HG03135 (cell line): Measurements from ENCODE around the gene TOM1L2.
"Not testable (repeated sequence)": the region's sequence is repeated elsewhere in the genome, so short reads cannot be mapped to it uniquely, and the experiment has no call there.

Experiments
- ATAC-seq: cut with Tn5 transposase; IDR thresholded peaks from one replicate; pipeline ENCODE4 v1.9.1; 2021; ENCODE audit warnings: mild to moderate bottlenecking, moderate library complexity; ENCODE audit not compliant: unreplicated experiment

TOM1L2 gene

DNA sequence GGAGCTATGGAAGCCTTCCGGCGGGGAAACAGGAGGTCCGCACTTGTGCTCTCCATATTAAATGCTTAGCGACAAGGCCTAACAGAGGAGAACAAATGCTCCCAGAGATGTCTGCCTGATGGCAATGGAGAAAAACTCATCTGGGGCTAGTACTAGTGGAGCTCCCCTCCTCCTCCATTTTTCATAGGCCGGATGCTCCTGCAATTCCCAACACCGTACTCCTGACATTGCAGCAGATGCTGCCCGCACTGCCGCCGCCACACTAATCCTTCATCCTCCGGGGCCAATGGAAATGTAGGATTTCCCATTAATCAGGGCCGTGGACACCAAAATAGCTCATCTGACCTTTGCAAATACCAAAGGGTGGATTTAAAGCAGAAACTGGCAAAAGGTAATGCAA lies 27.5 kb downstream of the TOM1L2 start:
- ATAC-seq, result no peak

DNA sequence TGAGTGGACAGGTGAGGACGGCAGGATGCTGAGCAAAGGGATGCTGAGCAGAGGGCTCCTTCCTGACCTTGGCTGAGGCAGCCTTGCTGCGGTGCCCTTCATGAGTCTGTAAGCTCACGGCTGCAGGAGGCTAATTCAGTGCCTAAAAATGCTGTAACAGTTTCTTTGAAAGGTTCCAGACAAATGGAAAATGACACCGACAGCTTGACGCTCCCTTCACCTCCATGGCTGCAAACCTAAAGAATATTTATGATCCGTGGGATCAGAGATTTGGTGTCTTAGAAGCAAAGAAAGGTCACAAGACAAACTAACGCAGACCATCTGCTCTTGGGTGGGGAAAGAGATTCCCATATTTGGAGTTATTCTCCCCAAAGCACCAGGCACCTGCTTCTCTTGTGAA lies 28.0 kb downstream of the TOM1L2 start:
- ATAC-seq, result no peak

DNA sequence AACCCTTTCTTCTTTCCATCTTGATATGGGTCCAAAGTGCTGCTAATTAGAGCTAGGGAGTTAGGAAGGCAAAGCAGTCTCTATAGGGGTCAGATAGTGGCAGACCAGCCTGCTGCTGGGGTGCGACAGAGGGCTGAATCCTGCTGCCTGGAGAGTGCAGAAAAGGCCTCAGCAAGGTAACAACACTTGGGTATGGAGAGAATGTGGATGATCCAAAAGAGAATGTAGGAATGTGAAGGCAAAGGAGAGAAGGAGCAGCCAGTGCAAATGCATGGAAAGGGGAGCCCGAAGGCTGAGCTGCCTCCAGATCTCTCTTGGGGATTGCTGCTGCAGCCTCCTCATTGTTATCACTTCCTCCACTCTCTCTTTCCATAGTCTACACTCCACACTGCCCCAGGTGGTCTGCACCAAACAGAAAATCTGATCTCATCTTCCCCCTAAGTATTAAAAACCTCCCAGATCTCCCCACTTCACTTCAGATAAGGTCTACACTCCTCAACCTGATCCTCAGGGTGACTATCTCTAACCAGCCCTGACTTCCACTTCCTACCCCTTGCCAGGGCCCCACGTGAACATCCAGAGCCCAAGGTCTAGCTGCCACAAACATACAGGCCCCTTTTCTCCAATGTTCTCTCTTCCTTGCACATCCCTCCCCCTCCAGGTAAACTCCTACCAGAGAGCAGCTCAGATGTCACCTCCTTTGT lies 28.8 kb downstream of the TOM1L2 start:
- no peak for ATAC-seq

DNA sequence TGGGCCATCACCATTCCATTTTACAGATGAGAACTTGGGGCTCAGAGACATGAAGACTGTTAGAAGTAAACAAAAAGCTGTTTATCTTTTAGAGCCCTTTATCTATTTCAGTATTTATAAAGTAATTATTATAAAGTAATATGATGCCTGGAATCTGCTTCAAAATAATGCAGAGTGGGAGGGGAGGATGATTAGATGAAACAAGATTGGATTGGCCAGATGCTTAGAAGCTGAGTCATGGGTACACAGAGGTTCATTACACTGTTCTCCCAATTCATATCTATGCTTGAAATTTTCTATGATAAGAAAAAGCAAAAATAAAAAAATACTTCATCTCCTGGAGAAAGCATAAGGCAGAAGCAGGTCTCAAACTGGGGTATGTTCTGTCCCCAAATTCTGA lies 29.4 kb downstream of the TOM1L2 start:
- ATAC-seq, result no peak

DNA sequence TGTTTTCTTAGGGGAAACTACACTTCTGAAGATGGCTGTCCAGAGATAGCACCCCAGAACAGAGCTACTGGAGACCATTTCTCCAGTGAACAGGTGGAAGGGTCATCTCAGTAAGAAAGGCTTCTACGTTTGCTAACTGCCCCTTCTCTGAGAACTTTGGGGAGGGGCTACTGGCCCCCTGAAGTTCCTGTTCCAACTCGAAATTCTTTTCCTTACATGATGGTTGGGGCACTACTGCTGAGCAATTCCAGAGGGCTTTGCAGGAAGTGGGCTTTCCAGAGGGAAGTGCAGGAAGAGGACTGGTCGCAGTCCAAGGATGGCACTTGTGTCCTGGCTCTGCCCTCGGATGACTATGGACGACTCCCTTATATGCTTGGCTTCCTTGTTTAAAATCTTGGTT lies 31.2 kb downstream of the TOM1L2 start:
- ATAC-seq, result no peak

DNA sequence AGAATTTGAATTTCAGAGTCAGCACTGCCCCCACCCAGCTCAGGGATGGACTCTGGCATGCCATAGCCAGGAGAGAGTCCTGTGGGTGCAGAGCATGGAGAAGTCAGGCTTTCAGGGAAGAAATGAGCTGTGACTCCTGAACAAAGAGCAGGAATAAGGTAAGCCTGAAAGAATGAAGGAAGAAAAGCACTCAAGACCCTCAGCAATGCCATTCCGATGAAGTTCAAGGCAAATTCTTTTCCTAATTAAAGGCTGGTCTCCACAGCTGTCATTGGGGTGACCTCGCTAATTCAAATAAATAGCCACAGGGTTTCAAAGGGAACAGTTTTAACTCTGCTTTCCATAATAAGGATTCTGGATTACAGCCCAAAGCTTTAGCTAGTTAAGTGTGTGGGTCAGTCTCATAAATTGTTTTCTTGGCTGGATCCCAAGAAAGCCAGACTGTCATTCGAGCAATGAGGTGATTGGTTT lies 31.7 kb downstream of the TOM1L2 start:
- no peak for ATAC-seq

DNA sequence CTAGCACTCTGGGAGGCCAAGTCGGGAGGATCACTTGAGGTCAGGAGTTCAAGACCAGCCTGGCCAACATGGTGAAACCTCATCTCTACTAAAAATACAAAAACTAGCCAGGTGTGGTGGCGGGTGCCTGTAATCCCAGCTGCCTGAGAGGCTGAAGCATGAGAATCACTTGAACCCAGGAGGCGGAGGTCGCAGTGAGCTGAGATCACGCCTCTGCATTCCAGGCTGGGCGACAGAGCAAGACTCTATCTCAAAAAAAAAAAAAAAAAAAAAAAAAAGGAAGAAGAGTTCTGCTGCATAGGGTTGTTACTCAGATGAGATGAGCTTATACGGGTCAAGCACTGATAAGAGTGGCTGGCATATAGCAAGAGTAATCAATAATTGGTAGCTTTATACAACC lies 32.3 kb downstream of the TOM1L2 start:
- ATAC-seq, result not testable (repeated sequence)

DNA sequence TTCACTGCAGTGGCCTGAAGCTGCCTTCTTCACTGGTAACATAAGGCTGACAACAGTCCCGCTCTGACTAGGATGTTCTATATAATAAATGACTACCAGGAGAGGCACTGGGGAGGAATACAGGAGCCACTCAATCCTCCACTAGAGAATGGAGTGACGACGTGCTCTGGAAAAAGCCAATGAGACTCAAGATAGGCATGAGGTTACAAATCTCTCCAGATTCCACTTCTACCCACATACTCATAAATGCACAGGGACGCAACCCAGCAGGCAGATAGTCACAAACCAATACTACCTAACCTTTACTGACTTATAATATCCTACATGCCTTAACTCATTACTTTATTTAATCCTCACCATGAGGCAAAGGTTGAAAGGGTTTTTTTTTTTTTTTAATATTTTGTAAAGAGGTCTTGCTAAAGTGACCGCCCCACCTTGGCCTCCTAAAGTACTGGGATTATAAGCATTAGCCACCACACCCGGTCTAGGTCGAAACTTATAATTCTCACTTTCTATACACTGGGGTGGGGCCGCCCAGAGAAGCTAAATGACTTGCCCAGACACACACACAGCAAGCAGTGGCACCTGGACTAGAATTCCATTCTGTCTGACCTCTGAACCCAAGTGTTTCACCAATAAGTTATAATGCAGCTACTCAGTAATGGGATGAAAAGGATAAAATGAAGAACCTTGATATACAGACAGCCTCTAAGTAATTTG lies 33.7 kb downstream of the TOM1L2 start:
- no peak for ATAC-seq

DNA sequence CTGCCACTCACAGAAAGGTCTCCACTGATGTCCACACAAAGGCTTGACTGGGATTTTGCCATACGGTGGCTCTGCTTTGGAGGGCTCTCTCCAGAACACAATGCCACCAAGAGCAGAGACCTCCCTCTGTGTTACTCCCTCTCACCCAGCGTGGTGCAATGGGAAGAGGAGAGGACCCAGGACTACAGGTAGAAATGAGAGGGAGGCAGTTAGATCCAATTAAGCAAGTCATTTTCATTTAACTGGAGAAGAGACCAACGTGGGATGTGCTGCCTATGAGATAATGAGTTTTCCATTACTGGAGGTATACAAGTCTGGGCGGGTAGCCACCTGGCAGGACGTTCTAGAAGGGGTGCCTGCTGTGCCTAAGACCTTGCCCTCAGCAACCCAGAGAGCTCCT lies 34.2 kb downstream of the TOM1L2 start:
- no peak for ATAC-seq

DNA sequence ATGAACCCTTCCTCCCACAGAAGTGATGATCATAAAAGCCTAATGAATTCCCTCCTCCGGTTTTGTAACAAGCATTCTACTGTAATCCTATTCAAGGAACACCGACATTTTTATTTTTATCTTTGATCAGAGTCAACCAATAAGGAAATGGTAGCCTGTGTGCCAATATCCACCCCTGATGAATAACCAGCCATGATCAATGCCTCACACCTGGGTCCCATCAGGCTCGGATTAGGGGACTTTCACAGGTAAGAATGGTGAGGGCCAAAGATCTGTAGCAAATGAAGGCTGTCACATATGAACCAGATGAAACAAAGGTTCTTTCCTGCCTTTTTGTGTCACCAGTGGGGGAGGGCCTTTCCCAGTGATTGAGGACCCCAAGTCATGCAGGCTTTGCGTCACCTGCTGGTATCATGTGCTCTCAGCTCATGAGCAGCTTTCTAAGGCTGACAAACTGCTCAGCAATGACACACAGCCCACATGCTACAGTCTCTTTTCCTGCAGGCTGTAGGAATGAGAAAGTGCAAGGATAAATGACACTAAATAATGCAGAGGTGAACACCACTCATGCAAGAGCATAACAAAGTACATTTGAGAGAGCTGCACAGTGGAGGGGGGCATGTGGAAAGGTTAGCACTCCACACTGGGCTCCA lies 34.9 kb downstream of the TOM1L2 start:
- no peak for ATAC-seq

DNA sequence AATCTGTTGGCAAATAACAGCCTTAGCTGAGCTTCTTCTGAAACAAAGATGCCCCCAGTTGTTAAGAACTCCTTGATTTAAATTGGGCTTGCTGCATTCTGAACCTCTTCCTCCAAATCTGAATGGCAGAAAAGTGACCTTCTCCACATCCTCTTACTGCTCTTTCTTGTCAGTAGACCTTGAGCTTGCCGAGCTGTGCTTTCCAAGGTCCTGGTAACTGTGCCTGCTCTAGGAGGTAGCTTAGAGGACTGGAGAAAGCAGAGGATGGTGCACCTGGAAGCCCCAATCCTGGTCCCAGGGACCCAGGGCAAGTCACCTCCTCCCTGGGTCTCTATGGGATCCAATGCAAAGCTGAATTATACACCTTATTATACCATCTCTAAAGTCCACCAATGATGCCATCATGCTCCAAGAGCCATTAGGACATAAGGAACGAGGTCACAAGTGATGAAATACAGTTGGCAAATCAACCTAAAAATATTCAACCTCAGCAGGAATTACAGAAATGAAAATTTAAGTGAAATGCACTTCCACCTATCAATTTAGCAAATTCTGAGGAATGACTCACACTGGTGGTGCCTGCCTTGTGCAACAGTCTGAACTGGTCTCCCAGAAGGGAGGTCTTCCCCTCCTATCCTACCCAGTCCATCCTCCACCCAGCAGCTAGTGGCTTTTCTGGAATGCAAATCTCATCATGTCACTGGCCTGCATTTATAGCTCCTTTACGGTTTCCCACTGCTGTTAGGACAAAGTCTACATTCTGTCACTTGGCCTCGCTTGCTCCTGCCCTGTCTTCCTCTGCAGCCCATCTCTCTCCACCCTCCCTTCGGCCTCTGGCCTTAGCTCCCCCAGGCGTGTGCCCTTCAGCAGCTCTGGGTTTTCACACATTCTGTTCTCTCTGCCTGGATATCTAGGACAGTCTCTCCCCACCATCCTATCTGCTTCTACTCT lies 36.6 kb downstream of the TOM1L2 start:
- no peak for ATAC-seq

DNA sequence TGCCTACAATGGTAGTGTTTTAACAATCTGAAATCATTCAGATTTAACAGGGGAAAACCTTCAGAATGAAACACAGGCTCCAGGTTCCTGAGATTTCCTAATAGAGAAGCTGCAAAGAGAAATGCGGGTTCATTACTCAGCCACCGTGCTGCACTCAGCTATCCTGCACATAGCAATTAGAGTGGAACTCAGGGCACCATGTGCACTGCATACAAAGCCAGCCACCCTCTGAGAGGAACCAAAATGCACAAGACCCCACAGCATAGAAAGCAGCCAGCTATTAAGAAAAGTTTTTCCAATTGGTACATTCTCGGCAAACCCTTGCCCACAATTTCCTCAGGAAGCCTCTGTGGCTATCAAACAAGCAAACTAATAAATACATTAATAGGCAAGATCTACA lies 37.4 kb downstream of the TOM1L2 start:
- no peak for ATAC-seq

DNA sequence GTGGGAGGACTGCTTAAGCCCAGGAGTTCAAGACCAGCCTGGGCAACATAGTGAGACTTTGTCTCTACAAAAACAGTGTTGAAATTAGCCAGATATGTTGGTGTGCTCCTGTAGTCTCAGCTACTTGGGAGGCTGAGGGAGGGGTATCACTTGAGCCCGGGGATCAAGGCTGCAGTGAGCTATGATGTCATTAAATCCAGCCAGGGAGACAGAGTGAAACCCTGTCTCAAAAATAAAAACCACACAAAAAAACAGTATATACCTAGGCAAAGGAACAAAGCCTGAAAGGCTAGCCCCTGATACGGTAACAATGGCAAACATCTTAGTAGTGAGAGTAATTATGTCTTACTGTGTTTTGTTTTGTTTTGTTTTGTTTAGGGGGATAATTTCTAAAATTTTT lies 38.0 kb downstream of the TOM1L2 start:
- ATAC-seq, result no peak

DNA sequence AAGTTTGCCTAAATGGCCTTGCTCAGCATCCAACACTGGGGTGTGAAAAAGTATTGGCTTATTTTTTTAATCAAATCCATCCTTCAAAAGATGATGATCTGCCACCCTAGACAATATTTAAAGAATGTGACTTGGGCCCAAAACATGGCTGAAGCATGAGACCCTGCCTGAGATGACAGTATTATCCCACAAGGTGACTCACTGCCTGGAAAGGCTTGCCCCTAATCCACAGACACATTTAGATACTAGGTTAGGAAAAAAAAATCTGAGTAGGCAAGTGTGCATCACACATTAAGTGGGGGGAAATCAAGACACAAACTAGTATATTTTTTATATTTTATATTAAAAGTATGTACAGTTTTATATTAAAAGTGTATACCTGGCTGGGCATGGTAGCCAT lies 38.4 kb downstream of the TOM1L2 start:
- ATAC-seq, result no peak

DNA sequence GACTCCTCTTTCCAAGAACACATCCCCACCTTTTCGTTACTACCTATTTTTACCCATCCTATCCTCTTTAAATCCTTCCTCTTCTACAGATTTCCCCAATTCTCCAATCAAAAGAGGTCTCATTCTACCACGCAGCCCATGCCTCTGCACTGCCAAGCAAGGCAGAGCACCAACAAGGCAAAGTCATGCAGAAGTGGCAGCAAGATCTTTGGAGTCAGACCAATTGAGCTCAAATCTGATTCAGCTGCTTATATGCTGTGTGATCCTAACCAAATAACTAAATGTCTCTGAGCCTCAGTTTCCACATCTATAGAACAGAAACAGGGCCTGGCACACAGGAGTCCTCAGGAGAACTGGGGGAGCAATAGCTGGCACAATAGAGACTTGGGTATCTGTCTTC lies 41.0 kb downstream of the TOM1L2 start:
- no peak for ATAC-seq

DNA sequence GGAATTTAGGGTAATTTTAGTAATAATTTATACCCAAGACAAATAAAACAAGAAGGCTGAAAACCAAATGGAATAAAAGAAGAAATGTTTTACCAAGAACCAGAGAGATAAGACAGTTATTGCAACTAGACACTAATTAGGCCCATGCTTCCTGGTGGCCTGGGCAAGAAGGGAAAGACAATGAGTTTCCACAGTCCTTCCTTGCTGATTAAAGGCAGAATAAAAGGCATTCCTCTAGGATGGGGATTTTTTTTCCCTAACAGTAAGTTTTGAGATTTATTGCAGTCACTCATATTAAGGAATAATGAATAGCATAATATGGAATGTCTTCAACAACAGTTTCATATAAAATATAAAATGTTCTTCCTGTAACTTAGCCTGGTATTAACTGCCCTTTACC lies 41.5 kb downstream of the TOM1L2 start:
- no peak for ATAC-seq

DNA sequence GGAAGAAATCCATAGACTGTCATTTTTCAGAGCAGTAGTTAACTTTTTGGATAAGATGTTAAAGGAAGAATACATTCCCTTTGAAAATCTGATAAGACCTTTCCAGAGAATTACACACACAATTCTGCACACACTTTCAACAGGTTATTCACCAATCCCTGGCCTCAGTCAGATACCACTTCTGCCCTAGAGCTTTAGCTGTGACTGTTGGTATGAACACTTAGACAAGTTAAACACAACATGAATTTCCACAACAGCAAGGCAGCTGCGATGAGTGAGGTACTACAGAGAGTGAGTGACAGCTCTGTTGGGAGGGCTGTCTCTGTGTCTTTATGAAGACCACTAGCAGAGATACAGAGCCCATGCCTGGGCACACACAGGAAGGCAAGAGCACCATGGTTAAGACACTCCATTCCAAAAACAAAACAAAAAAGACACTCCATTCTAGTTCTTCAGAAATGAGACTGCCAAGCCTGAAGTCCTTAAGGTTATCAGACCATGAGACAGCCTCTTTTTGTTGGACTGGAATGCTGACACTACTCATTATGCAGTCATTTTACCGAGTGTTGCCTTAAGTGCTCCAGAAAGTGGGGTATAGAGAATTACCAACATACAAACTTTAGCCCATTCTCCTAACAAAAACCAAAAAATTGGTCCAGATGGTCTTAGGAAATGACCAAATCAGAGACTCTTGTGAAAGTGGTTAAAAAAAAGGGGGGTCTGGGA lies 42.4 kb downstream of the TOM1L2 start:
- no peak for ATAC-seq

DNA sequence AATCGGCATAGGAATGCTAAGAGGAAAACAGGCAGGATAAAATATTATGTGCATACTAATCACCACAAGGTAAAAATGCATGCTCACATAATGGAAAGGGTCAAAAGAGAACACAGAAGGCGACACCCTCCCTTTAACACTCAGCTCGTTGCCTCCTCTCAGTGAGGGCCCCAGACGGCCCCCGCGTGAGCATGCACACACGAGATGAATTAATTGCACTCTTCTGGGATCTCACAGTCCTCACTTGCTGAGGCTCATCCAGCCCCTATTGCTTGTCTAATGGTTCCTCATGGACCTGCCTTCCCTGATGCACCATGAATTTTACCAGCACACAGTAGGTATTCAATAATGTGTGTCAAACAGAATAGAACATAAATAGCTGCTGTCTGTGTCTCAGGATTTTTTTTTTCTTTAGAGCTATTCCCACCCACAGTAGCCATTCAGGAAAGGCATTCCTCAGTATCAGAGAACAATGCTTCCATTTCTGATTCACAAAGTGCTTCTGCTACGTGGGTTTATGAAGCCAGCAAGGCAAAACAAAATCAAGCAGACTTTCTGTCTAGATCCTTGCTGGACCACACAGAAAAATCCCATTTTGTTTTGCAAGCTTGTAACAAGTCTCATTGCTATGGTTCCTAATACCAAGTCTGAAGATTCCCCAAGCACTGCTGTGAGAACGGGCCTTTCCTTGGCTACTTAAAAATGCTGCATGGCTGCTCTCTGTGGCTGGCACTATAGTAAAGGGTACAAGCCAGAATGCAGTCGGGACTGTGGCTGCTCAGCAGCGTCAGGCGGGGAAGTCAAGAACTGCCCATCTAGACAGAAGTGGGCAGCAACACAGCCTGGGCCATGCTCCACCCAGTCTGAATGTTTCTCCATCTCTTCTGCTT lies 43.6 kb downstream of the TOM1L2 start:
- no peak for ATAC-seq

DNA sequence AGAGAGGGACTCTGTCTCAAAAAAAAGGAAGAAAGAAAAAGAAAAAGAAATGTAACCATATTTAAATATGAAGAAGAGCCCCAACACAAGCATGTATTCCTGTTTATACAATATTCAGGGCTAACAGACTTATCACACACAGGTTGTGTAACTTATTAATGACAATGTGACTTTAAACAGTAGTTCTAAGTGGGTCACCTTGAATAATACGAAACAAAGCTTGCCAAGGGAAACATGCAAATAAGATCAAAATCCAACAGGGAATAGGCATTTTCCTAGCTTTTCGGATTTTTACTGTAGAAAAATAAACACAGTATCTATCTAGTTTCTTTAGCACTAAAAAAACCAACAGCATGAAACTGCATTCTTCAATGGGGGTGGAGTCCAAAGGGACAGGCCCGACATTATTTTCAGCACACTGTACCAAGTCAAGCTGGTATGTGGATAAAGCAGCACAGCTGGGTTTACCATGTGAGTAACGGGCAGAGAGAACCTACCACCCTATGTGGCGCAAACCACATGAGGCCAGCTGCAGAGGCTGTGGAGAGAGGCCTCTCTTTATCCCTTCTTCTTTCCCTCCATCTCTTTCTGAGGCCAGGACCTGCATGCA lies 45.3 kb downstream of the TOM1L2 start:
- ATAC-seq, result no peak
